GM19438 (cell line): Measurements from ENCODE around the gene FHL2.

Source experiments
- ATAC-seq: cut with Tn5 transposase; IDR thresholded peaks from one replicate; pipeline ENCODE4 v1.9.1; 2021; ENCODE audit warnings: low read depth; ENCODE audit not compliant: unreplicated experiment

FHL2 gene, protein sequence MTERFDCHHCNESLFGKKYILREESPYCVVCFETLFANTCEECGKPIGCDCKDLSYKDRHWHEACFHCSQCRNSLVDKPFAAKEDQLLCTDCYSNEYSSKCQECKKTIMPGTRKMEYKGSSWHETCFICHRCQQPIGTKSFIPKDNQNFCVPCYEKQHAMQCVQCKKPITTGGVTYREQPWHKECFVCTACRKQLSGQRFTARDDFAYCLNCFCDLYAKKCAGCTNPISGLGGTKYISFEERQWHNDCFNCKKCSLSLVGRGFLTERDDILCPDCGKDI

DNA sequence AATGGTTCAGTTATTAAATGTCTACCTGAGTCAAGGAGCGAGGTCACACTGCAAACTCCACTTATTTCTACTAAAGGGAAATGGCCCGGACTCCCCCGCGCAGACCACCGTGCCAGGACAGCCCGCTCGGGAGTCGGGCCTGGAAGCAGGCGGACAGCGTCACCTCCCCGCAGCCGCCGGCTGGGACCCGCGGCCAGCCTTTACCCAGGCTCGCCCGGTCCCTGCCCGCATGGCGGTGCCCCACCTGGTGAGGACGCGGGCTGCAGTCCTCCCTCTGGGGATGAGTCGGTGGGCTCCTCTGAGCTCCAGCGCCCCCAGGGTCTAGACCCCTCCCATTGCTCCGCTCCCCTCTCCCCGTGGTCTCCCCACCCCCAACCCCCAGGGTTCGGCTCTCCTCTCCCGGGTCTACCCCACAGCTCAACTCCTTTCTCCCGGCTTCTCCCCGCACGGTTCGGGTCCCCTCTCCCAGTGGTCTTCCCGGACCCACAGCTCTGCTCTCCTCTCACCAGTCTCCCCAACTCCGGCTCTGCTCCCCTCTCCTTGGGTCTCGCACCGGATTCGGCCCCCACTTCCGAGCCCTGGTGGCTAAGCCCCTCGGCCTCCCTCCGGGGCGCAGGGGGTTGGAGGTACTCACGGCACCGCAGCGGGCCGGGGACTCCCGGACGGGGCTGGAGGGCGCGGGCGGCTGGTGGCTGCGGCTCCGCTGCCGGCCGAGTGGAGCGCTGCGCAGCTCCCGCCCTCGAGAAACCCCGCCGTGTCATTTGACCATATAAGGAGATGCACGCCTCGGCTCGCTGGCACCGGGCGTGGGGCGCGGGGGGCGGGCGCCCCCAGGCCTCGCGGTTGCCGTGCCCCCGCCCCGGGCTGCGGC is at the start of gene FHL2:
Gene FHL2, minus strand, starts transcription at position 716 of the 871 bp plus-strand sequence. CDS start 12,535 bp downstream, outside the sequence.
- peak; percentile 99 for ATAC-seq

DNA sequence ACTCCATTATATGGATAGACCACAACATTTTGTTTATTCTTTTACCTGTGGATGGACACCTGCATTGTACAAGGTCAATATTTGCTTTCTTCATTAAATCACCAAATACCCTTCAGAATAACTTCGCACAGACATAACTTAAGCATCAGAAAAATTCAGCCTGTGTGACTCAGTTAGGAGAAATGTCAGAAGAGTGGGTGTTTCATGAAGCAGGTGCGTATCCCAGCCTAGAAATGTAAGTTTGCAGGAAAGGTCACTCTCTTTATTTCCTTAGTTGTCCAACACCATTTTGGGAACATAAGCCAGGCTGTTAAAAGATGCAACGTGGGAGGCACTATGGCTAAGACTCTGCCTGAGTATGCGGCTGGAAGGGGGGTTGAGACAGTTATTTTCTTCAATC is 48.6 kb upstream of the FHL2 start:
- ATAC-seq: no peak

DNA sequence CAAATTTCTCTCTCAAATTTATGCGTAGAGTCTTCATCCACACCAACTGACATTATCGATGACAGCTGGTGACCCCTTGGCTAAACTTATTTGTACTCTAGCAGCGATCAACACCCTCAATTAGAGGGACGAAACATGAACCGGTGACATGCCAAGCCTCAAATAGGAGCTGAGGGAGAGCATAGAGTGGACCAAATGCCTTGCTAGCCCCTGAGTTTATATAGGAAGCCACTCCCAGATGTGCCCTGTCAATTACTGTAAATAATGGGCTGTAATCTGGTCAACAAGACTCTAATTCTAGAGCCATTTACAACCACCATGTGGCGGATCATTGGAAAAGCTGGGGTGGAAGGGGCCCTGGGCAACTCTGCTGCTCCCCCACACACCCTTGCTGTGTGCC is 47.6 kb upstream of the FHL2 start:
- no peak for ATAC-seq

DNA sequence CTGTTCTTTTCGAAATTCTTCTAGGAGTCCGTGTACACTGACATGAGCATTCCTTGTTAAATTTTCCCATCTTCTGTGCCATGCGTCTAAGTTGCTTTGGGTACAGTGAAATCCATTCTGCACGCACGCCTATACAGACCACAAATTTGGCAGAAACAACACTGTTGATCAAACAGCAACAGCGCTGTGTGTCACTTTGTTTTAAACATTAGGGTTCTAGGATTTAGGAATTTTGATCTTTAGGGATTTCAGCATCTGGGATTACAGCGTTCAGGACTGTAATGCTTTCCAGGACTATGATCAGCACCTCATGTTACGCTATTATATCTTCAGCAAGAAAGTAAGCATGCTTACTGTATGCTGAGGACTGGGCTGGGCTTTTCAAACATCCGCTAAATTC is 47.1 kb upstream of the FHL2 start:
- ATAC-seq: no peak

DNA sequence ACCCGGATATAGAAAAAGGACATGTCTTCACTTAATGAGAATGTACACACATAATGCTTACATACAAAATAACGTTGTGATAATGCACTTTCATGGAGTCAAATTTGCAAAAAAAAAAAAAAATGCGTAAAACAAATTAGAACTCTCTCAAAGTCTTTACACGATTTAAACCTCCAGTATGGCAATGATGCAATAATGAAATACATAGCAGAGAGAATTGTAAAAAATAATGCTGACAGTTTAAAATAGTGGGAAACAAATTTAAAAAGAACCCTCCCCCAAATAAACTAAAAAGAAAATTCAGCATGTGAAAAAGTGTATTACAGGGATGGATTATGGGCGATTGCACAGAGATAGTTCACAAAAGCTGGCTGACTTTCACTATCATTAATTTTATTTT is 46.6 kb upstream of the FHL2 start:
- no peak for ATAC-seq

DNA sequence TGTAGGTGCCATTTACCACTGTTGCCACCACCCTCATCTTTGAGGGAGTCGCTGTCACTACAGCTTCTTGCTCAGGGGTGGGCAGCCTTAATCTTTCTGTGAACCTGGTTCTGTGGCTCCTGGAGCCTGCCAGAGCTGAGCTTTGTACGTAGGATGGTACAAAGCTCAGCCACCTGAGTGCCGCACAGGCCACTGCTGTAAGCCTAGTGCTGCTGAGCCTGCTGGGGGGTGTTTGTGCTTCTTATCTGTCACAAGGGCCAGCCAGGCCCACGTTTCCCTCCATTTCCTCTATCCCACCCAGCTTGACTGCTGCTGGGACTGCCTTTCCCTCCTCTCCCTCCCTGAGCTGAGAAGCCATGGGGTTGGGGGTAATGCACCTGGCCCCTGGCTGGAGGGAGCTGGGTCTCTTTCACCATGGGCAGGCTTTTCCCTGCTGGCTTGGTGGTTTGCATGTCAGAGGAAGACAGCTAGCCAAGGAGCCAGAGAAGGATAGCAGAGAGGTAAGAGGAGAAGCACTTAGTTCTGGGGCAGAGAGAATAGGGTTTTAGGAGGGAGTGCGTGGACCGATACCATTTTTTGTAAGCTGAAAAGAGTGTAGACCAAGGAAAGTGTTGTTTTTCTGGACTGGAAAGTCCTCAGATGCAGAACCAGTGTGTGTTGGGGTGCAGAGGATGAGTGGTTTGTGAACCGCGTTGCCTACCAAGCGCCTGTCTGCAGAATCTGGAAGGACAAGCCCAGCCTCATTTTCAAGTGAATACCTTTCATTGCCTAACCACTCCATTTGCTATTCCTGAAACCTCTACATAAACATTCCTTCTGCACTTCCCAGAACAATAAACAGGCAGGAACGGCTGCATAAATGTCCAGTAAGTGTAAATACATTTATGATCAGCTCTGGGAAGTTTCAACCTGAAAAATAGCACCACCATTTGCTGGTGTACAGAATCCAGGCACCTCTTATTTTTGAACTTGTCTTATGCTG is 45.1 kb upstream of the FHL2 start:
- ATAC-seq: no peak

DNA sequence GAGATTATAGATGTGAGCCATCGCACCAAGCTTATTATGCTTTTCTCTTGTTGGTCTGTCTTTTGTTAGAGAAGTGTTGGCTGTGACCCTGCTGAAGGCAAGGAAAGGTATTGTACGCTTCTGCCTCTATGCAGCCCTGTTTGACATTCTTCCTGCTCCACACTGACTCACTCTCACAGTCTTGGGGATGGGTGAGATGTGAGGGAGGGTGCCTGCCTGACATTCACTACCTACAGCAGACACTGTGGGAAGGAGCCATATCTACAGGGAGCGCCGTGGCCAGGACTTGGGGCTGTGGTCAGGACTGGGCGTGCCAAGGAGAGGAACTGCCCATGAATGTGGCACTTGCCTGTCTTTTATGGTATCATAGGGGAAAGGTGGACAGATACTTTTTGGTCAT is 43.9 kb upstream of the FHL2 start:
- no peak for ATAC-seq

DNA sequence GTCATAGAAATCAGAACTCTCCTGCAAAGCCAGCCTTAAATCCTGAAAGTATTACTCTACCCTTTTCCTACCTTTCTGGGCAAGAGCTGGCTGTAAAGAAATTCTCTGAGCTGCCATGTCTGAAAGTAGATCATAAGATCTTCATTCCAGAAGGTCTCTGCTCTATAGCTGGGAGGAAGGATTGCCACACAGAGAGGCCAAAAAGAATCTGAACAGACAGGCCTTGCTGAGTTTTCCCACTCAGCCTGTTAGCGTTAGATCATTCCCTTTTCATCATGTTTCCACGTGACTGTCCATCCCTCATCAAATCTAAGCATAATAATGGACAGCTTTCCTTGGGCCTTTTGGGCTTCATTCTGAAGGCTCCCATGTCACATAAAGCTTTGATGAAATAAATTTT is 43.2 kb upstream of the FHL2 start:
- no peak for ATAC-seq

DNA sequence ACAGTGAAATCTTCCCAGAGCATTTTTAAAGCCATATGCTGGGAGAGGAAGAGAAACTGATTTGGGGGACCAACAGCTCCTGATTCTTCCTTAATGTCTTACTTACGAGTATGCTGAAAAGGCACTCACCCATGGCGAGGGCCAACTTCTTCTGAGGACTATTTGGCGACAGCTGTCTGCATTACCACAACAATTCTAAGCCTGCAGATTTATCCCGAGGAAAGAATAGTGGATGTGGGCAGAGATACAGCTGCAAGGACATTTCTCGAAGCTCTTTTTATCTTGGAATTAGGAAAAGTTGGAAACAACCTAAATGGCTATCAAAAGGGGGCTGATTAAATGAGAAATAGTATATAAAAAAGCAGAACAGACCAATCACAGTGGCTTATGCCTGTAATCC is 40.3 kb upstream of the FHL2 start:
- ATAC-seq: no peak

DNA sequence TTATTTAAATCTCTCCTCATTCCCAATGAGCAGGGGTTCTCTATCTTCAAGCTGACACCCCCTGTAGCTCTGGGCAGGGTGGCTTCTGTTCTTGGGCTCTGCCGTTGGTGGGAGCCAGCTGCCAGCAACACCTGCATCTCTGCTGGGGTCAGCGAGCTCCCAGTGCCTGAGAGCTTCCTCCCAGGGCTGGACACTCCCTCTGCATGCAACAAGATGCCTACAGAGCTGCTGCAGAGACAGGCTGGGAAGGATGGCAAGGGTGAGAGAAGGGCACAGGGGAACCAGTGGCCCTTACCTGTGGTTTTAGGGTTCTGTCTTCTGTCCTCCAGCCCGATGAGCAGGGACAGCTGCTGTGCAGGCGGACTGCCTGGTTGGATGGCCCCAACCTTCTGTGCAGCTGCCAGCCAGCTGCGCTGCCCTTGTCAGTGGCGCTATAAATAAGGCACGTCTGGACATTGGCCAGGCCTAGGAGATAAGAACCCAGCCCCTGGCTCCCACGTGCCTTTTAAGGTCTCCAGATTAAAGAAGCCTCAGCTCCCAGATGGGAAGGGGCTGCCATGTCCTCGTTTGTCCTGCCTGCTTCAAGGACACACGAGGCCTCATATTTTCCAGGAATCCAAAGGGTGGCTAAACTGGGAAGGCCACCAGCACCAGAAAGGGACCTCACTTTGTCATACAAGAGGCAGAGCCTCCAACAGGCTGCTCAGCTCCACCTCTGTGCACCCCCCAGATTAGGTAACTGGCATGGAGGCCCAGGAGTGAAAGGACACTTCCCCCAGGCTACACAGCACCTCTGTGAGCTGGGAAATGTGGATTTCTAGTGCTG is 39.5 kb upstream of the FHL2 start:
- no peak for ATAC-seq

DNA sequence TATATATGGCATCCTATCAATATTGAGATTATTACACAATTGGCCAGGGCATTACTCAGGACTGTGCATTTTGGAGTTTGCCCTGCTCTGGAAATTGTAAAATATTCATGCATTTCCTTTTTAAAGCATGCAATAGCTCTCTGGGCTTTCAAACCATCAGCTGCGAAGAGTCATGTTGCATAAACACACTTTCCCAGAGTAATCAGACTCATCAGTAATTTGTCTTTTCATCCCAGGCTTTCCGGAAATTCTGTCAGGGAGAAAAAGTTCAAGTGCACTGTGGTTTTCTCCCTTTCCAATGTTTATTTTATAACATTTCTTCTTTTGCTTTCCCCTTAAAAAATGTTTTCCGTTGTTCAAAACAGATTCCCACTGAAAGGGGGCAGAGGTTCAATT is 38.9 kb upstream of the FHL2 start:
- ATAC-seq: no peak

DNA sequence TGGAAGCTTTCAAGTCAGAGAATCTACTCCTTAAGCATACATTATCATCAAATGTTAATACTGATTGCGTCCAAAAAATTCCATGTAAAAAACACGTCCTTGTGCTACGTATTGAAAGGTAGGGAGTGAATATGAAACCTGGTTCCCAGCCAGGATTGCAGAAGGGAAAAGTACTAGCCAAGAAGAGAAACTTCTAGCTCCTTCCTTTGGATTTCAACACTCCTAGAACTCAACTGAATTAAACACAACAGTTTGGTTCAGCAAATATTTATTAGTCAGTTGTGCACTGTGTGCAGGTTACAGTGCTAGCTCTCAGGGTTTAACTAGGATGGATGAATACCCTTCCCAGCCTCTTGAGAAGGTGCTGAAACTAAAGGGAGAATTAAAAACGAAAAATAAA is 33.9 kb upstream of the FHL2 start:
- ATAC-seq: no peak

DNA sequence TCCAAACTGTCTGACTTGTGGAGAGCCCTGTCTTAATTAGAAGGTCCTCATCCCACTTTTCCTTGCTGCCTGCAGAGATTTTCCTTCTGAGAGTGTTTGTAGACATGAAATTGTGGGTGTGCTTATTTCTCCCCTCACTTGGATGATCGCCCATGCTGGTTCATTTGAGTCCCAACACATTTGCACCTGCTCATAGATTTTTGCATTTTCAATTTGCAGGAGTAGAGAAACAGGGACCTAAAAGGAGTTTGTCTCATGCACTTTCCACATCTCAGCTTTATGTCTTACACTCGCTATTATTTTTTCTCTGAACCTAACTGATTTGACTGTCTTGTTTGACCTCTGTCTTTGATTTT is 33.2 kb upstream of the FHL2 start:
- no peak for ATAC-seq

DNA sequence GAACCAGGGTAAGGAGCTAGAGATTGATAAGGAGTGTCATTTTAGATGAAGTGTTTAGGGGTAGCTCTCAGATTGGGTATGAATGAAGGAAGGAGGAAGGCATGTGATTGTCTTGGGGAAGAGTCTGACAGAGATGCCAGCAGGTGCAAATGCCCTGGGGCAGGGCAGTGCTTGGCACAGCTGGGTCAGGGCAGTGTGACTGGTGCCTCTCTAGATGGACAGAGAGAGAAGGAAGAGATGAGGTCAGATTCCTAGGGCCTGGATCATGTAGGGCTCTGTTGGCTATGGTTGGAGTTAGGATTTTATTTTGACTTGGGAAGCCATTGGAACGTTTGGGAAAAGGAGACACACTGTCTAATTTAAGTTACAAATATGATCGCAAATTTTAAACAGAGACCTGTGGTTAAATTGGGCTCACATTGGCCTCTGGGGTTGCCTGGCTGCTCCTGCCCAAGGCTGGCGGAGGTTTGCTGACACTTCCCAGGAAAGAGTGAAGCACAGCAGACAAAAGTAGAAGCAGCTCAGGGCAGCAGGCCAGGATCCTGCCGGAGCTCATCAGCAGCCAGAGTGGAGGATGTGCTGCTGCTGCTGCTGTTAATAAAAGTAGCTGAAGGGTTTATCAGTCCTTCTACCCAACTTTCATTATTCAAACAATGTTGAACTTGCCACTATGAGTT is 32.7 kb upstream of the FHL2 start:
- ATAC-seq: no peak

DNA sequence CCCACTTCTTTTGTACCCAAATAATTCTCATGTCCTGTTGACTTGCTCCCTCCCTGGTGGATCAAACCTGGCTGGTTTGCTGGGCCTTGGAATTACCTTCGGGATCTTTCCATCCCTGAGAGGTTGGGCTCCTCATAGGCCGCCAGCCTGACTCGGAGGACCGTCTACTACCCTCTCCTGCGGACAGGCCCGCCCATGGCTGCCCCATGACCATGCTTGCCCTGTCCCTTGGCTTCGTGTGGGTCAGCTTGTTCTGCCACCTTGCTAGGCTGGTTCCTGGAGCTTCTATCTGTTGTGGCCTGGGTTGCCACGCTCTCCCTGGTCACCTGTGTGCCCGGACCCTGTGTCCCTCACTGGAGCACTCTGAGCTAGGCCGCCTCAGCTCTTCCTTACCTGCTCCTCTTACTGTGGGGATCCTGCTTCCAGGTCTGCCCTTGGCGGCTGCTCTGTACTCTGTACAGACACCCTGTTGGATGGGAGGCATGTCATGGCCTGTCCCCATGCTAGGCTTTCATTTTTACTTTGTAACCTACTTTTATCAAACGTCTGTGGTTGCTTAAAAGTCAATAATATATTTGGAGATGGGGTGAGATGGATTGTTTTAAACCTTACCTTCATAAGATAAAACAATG is 29.7 kb upstream of the FHL2 start:
- no peak for ATAC-seq

DNA sequence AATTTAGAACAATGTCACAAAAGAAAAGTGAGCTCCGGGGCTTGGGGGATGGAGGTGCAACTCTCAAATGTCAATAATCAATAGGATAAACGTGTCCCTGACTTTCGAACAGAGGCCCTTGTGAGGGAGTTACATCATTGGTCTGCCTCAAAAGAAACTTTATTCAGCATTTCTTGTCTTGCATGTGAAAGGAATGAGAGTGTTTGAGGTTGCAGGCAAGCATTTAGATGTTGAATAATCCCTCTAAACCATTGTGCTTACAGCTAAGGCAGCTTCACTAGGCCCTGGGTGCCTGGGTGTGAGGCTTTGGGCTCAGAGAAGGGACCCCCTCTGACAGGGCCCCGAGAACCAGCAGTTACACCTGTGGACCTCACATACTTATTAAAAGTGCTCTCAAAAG is 28.6 kb upstream of the FHL2 start:
- no peak for ATAC-seq

DNA sequence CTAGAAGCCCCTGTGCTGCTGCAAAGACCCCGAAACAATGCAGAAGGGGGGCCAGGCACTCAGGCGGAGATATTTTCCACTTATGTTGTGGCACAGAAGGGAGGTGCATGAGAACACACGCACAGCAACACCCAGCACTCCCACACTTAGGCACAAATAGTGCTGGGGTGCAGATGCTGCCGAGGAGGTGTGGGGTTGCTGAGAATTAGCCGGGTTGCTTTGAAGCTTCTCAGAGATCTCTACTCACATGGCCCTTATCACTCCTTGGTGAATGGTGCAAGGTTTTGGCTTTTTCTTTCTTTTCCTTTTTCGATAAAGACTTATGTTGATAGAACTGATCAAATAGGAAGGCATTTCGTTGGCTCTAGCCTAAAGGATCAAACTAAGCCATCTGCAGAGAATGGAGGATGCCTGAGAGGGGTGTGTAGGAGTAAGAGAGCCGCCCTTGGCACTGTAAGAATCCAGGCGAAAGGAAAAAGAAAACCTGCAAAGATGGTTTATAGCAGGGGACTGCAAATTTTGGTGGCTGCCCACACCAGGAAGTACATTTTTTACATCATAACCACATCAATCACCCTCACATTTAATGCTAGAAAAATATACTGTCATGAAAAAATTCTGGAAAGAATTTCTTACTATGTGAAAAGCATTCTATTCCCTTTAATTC is 27.9 kb upstream of the FHL2 start:
- ATAC-seq: no peak

DNA sequence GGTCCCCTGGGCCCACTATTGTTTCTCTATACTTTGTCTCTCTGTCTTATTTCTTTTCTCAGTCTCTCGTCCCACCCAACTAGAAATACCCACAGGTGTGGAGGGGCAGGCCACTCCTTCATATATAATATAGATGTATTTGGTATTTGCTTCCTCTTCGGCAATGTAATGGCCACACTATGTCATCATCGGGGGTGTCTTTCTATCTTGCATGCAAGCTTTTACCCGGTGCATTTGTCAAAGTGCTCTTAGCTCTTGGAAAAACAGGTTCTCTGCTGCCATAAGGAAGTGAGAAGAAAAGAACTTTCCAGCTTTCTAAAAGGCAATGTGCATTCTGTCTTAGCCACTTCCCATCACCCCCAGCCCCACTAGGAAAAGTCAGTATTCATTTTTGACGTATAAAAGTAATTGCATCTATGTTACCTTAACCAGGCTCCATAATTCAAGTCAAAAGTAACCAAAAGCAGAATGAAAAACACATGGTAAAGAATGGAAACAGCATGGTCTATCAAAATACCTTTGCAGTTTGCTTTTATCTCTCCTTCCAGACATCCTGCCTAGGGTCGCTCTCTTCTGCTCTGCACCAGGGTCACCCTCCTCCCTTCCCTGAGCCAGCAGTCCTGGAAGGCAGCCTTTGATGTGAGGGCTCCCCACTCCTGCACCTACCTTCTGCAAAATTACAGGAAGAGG is 27.2 kb upstream of the FHL2 start:
- ATAC-seq: no peak
